A549 (cell line): Measurements from ENCODE around the gene ZNF276. TPM values are rescaled to one million over a fixed set of nuclear protein-coding genes. Genes with fewer than 3 reads are reported as not detected.

Source experiments
- polyA plus RNA-seq, 4 experiments: library from polyadenylated mRNA; depleted of rRNA in 3 of 4; stranded (reverse); fragments of >200 nt; fragmentation: RNase III in 1 of 4; extraction: RNeasy Plus Mini Kit Qiagen cat#74134 plus additional on column Dnase treatment in 1 of 4; gene quantifications; 2 replicates in 3 of 4; 3 replicates in 1 of 4; pipeline ENCODE4 v1.2.3, GENCODE V29; 2011 to 2017

The ZNF276 gene
- polyA plus RNA-seq, 2 of the 4 experiments (the other 2 are of a cell fraction): 6.5 to 15.1 TPM

Other genes with a start within 250 kb of the ZNF276 start
- 54.9 and 57.4 TPM in 2 replicates for gene ANKRD11, start 231.0 kb upstream of the ZNF276 start, polyA plus RNA-seq (2011; rRNA removed)
- 50.4 to 56.7 TPM (median 53.6 TPM) in 3 replicates for gene ANKRD11, start 231.0 kb upstream of the ZNF276 start, polyA plus RNA-seq (2017; fragmentation: RNase III; extraction: RNeasy Plus Mini Kit Qiagen cat#74134 plus additional on column Dnase treatment)
- 53.2 and 54.4 TPM in 2 replicates for gene SPG7, start 213.1 kb upstream of the ZNF276 start, polyA plus RNA-seq (2011; rRNA removed)
- gene SPG7, start 213.1 kb upstream of the ZNF276 start, polyA plus RNA-seq (2017; fragmentation: RNase III; extraction: RNeasy Plus Mini Kit Qiagen cat#74134 plus additional on column Dnase treatment): 73.2 to 80.6 TPM (median 79.6 TPM) in 3 replicates
- gene RPL13, start 160.9 kb upstream of the ZNF276 start, polyA plus RNA-seq (2011; rRNA removed): 2,291 and 2,911 TPM in 2 replicates
- 2,979 to 3,246 TPM (median 3,044 TPM) in 3 replicates for gene RPL13, start 160.9 kb upstream of the ZNF276 start, polyA plus RNA-seq (2017; fragmentation: RNase III; extraction: RNeasy Plus Mini Kit Qiagen cat#74134 plus additional on column Dnase treatment)
- gene CPNE7, start 145.8 kb upstream of the ZNF276 start, polyA plus RNA-seq (2011; rRNA removed): 22.8 and 25.8 TPM in 2 replicates
- 42.8 to 55.2 TPM (median 45.2 TPM) in 3 replicates for gene CPNE7, start 145.8 kb upstream of the ZNF276 start, polyA plus RNA-seq (2017; fragmentation: RNase III; extraction: RNeasy Plus Mini Kit Qiagen cat#74134 plus additional on column Dnase treatment)
- 1.5 and 2.6 TPM in 2 replicates for gene DPEP1, start 107.9 kb upstream of the ZNF276 start, polyA plus RNA-seq (2011; rRNA removed)
- gene DPEP1, start 107.9 kb upstream of the ZNF276 start, polyA plus RNA-seq (2017; fragmentation: RNase III; extraction: RNeasy Plus Mini Kit Qiagen cat#74134 plus additional on column Dnase treatment): 0.97 to 1.3 TPM (median 1.1 TPM) in 3 replicates
- gene CHMP1A, start 63.8 kb upstream of the ZNF276 start, polyA plus RNA-seq (2011; rRNA removed): 36.4 and 40.1 TPM in 2 replicates
- gene CHMP1A, start 63.8 kb upstream of the ZNF276 start, polyA plus RNA-seq (2017; fragmentation: RNase III; extraction: RNeasy Plus Mini Kit Qiagen cat#74134 plus additional on column Dnase treatment): 91.7 to 99.0 TPM (median 95.4 TPM) in 3 replicates
- 5.5 and 6.1 TPM in 2 replicates for gene SPATA33, start 63.7 kb upstream of the ZNF276 start, polyA plus RNA-seq (2011; rRNA removed)
- gene SPATA33, start 63.7 kb upstream of the ZNF276 start, polyA plus RNA-seq (2017; fragmentation: RNase III; extraction: RNeasy Plus Mini Kit Qiagen cat#74134 plus additional on column Dnase treatment): 11.5 to 12.6 TPM (median 12.1 TPM) in 3 replicates
- gene CDK10, start 34.8 kb upstream of the ZNF276 start, polyA plus RNA-seq (2011; rRNA removed): 35.9 and 40.2 TPM in 2 replicates
- 52.9 to 99.8 TPM (median 55.3 TPM) in 3 replicates for gene CDK10, start 34.8 kb upstream of the ZNF276 start, polyA plus RNA-seq (2017; fragmentation: RNase III; extraction: RNeasy Plus Mini Kit Qiagen cat#74134 plus additional on column Dnase treatment)
- 3.5 and 3.6 TPM in 2 replicates for gene SPATA2L, start 19.8 kb upstream of the ZNF276 start, polyA plus RNA-seq (2011; rRNA removed)
- gene SPATA2L, start 19.8 kb upstream of the ZNF276 start, polyA plus RNA-seq (2017; fragmentation: RNase III; extraction: RNeasy Plus Mini Kit Qiagen cat#74134 plus additional on column Dnase treatment): 4.7 to 5.2 TPM (median 4.9 TPM) in 3 replicates
- gene VPS9D1, start 639 bp upstream of the ZNF276 start, polyA plus RNA-seq (2011; rRNA removed): 2.1 and 2.7 TPM in 2 replicates
- gene VPS9D1, start 639 bp upstream of the ZNF276 start, polyA plus RNA-seq (2017; fragmentation: RNase III; extraction: RNeasy Plus Mini Kit Qiagen cat#74134 plus additional on column Dnase treatment): 3.0 to 5.8 TPM (median 5.4 TPM) in 3 replicates
- 36.8 and 37.5 TPM in 2 replicates for gene FANCA, start 95.1 kb downstream of the ZNF276 start, polyA plus RNA-seq (2011; rRNA removed)
- 38.4 to 42.0 TPM (median 39.3 TPM) in 3 replicates for gene FANCA, start 95.1 kb downstream of the ZNF276 start, polyA plus RNA-seq (2017; fragmentation: RNase III; extraction: RNeasy Plus Mini Kit Qiagen cat#74134 plus additional on column Dnase treatment)
- gene SPIRE2, start 106.9 kb downstream of the ZNF276 start, polyA plus RNA-seq (2011; rRNA removed): 6.0 and 7.7 TPM in 2 replicates
- 8.2 to 9.9 TPM (median 9.7 TPM) in 3 replicates for gene SPIRE2, start 106.9 kb downstream of the ZNF276 start, polyA plus RNA-seq (2017; fragmentation: RNase III; extraction: RNeasy Plus Mini Kit Qiagen cat#74134 plus additional on column Dnase treatment)
- 80.4 and 125 TPM in 2 replicates for gene TCF25, start 152.1 kb downstream of the ZNF276 start, polyA plus RNA-seq (2011; rRNA removed)
- 116 to 125 TPM (median 122 TPM) in 3 replicates for gene TCF25, start 152.1 kb downstream of the ZNF276 start, polyA plus RNA-seq (2017; fragmentation: RNase III; extraction: RNeasy Plus Mini Kit Qiagen cat#74134 plus additional on column Dnase treatment)
- gene MC1R, start 197.3 kb downstream of the ZNF276 start, polyA plus RNA-seq (2011; rRNA removed): 7.4 and 8.0 TPM in 2 replicates
- 6.1 to 9.2 TPM (median 8.0 TPM) in 3 replicates for gene MC1R, start 197.3 kb downstream of the ZNF276 start, polyA plus RNA-seq (2017; fragmentation: RNase III; extraction: RNeasy Plus Mini Kit Qiagen cat#74134 plus additional on column Dnase treatment)
- 48.8 and 48.9 TPM in 2 replicates for gene TUBB3, start 201.8 kb downstream of the ZNF276 start, polyA plus RNA-seq (2011; rRNA removed)
- gene TUBB3, start 201.8 kb downstream of the ZNF276 start, polyA plus RNA-seq (2017; fragmentation: RNase III; extraction: RNeasy Plus Mini Kit Qiagen cat#74134 plus additional on column Dnase treatment): 152 to 180 TPM (median 163 TPM) in 3 replicates
- 63.6 and 69.4 TPM in 2 replicates for gene DEF8, start 227.2 kb downstream of the ZNF276 start, polyA plus RNA-seq (2011; rRNA removed)
- gene DEF8, start 227.2 kb downstream of the ZNF276 start, polyA plus RNA-seq (2017; fragmentation: RNase III; extraction: RNeasy Plus Mini Kit Qiagen cat#74134 plus additional on column Dnase treatment): 83.0 to 88.7 TPM (median 86.5 TPM) in 3 replicates